NT2/D1 (cell line): ENCODE data around the gene CENPH.
"Not testable (repeated sequence)": the region's sequence is repeated elsewhere in the genome, so short reads cannot be mapped to it uniquely, and the experiment has no call there.

Source experiments
- YY1 ChIP-seq: IDR thresholded peaks from 2 replicates; pipeline ENCODE4 v1.6.1; 2011; ENCODE audit not compliant: insufficient read length, insufficient read depth
- ZNF274 ChIP-seq: IDR thresholded peaks from 2 replicates; pipeline ENCODE4 v1.6.1; 2011; ENCODE audit warnings: mild to moderate bottlenecking, low read depth, low read length

- not testable (repeated sequence) for TF ChIP-seq ZNF274, YY1
Observed at GRCh38 chr5:69148576-69148975, 40.8 kb upstream of the CENPH start.
